ENCODE data around the gene MRPL36. TPM values are rescaled to one million over a fixed set of nuclear protein-coding genes. Genes with fewer than 3 reads are reported as not detected.
"Not testable (repeated sequence)": the region's sequence is repeated elsewhere in the genome, so short reads cannot be mapped to it uniquely, and the experiment has no call there.

The MRPL36 gene
- total RNA-seq: 26.2 and 26.4 TPM in 2 replicates
- polyA plus RNA-seq (2012): 84.6 TPM

DNA sequence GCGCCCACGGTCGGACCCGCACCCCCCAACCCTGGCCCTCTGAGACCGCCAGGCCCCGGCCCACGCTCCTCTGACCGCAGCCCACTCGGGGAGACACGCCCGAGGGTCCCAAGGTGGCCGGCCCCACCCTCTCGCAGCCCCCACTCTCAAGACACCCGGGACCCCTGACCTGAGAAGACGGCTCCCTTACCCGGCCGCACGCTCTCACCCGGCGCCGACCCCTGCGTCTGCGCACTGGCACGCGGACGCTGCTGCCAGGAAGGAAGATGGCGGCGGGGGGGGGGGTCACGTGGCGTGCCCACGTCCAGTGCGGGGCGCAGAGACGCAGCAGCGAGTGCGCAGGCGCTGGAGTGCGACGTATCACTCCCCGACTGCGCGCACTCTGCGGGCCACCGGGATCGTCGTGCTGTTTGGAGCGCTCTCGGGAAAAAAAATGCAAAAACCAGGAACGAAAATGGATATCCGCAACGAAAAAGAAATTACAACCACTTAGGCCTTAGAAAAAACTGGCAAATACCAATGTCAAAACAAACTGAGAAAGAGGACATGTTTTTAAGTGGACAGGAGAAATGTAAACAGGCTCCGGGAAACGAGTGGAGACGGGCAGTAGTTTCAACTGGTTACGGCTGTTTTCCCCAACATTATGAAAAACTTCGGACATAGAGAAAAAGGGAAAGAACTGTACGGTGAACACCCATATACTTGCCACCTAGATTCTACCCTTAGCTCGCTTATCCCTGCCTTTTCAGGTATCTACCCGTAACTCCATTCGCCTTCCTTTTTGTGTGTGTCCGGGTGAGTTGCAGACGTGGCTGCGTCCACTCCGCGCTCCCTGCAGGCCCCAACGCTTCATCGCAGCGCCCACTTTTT is at the start of gene MRPL36:
Gene MRPL36, minus strand, starts transcription at position 236 of the 870 bp plus-strand sequence. CDS start 902 bp downstream, outside the sequence.
- peak; percentile 93 for DNase-seq (ENCODE audit: low read depth)

DNA sequence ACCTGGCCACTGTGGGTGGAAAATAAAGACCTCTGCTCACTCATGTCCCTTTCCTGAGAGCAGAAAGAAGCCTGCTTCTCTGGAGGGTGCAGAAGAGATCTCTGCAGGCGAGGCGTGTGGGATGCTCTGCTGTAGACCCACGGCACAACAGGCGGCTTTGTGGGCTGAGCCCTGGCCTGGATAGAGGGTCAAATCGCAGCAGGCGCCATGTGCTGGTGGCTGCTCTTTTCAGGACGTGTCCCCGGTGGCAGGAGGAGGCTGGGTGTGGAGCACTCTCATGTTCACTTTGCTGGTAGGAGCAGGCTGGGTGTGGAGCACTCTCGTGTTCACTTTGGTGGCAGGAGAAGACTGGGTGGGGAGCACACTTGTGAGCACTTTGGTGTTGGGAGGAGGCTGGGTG is 48.0 kb upstream of the MRPL36 start:
- no peak for DNase-seq (ENCODE audit: low read depth)

DNA sequence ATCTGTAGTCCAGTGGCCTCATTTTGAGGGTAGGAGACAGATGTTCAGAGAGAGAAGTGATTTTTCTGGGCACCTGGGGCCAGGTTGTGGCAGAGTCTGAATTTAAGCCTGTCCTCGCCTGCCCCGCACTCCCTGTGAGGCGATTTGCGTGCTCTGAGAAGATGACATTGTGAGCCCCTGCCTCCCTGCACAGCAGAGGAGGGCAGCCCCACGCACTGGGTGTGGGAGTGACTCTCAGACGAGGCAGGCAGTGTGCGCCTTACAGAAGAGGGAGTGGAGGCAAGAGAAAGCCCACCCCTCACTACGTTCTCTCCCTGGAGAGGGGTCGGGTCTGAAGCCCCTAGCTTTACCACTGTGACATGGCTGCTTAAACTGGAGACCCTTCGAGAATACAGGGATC is 47.4 kb upstream of the MRPL36 start:
- DNase-seq (ENCODE audit: low read depth): no peak

DNA sequence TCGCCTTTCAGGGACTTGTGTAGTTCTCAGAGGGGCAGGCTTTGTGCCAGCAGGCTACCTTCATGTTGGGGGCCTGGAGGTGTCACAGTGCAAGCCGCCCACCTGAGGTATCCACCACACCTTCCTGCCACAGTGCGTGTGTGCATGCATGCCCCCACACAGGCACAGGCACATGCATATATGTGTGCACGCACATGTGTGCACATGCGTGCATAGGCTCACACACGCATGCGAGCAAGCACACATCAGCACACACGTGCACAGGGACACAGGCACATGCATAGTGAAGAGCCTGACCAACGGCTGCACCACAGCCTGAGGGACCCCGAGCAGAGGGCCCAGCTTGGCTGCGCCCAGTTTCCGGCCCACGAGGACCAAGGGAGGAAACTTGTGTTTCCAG is 46.9 kb upstream of the MRPL36 start:
- DNase-seq (ENCODE audit: low read depth): no peak

DNA sequence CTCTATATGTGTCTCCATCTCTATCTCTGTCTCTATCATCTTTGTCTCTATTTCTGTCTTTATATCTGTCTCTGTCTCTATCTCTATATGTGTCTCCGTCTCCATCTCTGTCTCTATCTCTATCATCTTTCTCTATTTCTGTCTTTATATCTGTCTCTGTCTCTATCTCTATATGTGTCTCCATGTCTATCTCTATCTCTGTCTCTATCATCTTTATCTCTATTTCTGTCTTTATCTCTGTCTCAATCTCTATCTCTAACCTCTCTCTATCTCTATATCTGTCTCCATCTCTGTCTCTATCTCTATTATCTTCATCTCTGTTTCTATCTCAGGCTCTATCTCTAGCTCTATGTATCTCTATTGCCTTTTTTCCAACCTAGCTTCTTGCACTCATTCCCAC is 46.1 kb upstream of the MRPL36 start:
- no peak for DNase-seq (ENCODE audit: low read depth)

DNA sequence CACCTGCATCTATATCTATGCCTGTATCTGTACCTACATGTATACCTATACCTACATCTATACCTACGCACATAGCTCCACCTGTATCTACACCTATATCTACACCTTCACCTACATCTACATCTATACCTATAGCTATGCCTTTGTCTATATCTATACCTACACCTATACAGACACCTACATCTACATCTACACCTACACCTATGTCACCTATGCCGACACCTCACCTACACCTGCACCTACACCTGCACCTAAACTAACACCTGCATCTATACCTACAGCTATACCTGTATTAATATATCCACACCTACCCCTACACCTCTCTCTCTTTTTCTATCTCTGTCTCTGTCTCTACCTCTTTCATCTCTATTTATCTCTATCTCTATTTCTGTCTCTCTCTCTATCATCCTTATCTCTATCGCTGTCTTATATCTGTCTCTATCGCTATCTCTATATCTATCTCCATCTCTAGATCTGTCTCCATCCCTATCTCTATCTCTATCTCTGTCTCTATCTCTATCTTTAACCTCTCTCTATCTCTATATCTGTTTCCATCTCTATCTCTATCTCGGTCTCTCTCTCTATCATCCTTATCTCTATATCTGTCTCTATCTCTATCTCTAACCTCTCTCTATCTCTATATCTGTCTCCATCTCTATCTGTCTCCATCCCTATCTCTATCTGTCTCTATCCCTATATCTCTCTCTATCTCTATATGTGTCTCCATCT is 45.2 kb upstream of the MRPL36 start:
- no peak for DNase-seq (ENCODE audit: low read depth)

DNA sequence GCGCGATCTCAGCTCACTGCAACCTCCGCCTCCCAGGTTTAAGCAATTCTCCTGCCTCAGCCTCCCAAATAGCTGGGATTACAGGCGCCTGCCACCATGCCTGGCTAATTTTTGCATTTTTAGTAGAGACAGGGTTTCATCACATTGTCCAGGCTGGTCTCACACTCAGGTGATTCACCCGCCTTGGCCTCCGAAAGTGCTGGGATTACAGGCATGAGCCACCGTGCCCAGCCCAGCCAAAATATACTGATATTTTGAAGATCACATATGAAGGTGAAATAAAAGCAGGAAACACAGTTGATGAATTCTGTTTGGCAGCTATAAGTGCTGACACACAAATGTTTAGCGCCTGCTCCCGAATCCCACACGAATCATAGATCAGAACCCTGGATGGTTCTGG is 44.1 kb upstream of the MRPL36 start:
- DNase-seq (ENCODE audit: low read depth): not testable (repeated sequence)

DNA sequence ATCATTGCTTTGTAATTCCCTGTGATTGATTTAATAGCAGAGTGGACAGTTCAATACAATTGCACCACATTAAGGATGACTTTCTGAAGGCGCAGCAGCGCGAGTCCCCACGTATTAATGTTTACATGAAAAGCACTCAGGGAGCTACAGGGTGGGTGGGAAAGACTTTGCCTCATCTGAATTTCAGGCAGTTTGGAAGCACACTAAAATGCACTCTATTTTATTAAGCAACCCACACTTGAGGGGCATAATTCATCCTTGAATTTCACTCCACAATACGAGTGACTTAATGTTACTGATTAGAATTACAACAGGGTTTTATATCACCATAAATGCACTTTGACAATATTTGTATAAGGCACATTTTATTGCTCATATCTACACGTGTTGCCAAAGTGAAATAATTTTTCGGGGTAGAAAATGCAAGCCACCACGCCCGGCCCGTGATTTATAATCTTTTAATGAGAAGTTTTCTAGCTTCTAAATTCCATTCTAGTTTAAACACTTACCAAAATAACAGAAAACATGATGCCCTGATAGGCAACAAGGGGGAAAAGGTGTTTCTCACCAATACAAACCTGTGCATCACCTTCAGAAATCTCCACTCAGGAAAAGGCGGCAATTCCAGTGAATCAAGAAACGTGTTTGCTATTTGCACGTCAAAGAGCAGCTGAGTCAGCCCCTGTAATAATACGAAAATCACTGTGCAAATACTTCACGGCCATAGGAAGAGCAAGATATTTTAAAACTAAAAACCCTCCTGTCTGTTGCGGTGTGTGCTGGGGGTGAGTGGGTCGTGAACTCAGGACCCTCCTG is 42.6 kb upstream of the MRPL36 start:
- DNase-seq (ENCODE audit: low read depth): no peak

DNA sequence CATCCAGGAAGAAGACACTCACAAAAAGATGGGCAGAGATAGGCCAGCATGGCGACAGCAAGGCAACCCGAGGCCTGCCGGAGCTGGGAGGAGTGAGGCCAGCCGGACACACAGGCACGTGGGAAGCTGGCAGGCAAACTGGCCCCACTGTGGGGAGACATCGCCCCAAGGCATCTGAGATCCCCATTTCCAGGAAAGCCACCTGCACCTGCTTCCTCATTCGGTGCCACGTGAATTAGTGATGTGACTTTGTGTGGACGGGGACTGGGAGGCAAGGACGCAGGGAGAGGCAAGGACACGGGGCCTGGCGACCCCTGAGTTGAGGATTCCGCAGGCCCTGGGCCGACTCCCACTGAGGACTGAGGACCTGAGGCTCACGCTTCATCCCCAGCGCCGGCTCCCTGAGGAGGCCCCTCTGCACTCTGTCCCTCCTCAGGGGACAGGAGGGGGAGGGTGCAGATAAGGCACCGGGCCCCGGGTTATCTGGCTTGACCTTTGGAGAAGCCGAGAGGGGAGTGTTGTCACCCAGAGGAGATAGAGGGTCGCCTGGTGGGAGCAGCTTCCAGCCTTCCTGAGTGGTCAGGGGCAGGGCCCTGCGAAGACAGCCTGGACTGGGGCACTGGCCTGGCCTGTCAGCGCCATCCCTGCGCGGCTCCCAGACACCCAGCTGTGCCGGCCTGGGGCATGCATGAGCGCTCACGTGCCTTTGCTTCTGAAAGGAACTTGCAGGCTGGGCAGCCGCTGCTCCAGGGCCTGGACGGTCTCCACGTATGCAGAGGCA is 41.3 kb upstream of the MRPL36 start:
- DNase-seq (ENCODE audit: low read depth): no peak

DNA sequence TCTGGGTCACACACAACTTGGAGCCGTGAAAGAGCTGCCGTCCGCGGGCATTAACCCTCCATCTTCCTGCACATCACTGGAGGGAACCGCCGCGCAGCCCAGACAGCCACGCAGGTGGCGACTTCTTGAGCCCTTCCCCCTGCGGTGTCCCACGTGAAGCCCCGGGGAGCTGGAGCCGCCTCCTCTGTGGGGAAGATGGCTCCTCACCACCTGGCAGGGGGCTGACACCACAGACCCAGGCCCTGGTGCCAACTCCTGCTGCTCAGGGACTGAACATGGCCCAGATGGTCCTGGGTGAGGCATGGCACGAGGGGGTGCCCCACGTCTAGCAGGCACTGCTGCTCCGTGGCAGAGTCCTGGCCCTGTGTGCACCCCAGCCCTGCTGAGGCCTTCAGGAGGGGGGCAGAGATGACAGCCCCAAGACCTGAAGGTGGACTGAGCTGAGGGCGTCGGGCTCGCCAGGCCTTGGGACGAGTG is 40.5 kb upstream of the MRPL36 start:
- no peak for DNase-seq (ENCODE audit: low read depth)

DNA sequence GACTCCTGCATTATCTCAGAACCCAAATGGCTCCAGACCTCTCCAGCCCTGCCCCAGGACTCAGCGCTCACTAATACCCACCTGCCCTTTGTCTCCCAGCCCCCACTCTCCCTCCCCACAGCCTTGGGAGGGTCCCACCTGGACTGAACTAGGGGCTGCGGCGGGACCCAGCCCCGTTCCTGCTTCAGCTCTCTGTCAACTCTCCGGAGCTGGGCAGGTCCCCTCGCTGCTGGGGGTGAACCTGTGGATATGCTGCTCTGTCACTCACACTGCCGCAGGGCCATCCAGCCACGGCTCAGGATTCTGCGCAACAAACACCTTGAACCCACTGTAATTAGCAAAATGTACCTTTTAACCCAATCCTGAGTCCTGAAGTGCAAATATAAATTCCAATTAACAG is 38.4 kb upstream of the MRPL36 start:
- no peak for DNase-seq (ENCODE audit: low read depth)

DNA sequence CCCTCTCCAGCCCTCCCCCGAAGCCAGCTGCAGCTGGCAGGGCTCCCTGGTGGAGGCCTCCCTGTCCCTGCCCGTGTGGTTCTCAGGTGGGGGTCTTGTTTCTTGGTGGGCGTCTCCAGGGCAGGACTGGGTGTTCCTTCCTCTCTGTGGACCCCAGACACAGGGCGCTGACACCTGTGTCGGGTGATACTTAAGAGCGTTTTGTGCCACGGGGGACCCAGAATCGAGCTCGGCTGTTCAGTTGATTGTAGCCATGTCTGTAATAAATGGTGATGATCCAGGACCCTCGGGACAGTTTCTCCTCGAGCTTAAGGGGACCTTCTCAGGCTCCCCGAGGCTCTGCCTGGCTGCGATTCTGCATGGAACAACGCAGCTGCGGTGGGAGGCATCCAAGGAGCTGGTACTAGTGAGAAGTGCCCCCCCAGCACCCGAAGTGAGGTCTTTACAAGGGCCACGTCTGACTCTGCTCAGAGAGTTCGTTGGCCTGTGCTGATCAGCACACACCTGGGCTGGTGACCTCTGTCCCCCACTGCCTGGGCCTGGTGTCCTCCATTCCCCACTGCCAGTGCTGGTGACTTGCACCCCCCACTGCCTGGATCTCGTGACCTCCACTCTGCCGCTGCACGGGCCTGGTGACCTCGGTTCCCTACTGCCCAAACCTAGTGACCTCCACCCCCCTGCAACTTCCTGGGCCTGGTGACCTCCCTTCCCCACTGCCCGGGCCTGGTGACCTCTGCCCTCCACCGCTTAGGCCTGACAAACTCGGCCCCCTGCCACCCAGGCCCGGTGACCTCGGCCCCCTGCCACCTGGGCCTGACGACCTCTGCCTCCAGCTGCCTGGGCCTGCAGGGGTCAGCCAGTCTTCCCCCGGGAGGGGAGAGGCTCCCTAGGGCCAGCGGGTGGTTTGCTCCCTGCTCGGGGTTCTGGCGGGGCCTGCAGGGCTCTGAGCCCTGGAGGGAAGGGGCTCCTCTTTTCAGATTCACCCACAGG is 37.5 kb upstream of the MRPL36 start:
- DNase-seq (ENCODE audit: low read depth): no peak

DNA sequence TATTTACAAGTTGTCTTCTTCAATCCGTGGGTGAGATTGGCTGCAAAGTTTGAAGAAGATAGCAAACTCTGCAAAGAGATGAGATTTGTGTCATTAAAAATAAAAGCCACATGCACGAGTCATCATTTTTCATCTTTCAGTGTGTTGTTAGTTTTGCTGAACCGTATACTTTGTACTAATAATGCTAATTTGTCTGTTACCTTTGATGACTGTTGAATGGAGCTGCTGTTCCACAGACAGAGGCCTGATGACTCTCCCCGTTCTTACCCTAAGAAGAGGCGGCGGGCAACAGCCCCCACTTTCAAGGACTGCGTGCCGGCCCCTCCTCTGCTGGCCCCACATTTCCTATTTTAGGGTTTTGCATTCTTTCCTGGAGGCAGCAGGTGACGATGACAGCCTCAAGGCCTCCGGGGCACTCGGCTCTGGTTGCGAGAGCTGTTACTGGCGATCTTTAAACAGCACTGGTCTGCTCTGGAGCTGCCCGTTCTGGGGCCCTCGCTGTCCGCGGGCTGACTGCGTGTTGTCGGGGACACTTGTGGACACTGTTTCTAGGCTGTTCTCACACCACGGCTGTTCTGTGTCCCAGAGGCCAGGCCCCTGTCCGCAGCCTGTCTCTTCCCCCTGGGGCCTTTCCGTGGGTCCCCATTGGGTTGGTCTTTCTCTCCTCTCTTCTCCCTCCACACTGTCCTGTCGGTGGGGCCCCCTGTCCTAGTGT is 36.7 kb upstream of the MRPL36 start:
- no peak for DNase-seq (ENCODE audit: low read depth)

DNA sequence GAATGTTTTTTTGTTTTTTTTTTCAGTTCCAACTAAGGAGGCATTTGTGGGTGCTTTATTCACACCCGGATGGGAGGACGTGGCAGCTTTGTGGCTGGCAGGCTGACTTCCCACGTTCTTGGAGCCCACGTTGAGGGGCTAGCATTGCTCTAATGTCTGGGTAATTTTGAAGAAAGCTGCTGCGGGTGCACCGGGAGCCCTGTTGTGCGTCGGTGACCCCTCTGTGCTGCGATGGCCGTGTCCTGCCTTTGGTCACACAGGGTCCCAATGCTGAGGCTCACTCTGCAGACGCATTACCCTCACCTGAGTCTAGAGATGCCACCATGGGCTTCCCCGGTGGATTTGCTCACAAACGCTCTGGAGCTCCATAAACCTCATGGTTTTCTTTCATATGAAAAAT is 35.8 kb upstream of the MRPL36 start:
- no peak for DNase-seq (ENCODE audit: low read depth)

DNA sequence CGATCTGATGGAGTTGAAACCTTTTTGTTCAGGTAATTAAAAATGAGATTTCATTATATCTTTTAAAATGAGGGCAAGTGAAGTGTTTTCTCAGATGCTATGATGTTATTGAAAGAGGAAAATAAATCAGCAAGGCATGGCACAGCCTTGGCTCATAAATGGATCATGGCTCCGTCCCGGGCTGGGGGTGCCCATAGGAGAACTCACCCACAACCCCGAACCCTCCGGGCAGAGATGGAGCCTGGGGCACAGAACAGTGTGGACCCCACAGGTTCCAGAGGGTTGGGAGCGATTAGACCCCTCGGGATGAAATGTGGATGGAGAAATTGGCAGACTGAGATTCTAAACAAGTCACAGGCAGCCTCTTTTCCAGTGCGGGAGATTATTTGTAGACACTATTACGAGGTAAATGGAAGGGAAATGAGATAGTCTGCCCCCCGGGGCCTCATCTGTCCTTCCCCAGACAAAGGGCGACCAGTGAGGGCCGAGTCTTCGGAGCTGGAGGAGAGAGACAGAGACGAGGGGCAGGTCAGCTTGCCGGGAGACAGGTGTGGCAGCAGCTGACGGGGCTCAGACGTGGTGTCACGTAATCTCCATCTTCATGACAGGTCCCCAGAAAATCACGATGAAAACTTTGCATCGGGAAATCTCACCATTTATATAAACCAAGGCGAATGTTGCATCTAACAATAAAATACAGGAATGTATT is 35.2 kb upstream of the MRPL36 start:
- no peak for DNase-seq (ENCODE audit: low read depth)

DNA sequence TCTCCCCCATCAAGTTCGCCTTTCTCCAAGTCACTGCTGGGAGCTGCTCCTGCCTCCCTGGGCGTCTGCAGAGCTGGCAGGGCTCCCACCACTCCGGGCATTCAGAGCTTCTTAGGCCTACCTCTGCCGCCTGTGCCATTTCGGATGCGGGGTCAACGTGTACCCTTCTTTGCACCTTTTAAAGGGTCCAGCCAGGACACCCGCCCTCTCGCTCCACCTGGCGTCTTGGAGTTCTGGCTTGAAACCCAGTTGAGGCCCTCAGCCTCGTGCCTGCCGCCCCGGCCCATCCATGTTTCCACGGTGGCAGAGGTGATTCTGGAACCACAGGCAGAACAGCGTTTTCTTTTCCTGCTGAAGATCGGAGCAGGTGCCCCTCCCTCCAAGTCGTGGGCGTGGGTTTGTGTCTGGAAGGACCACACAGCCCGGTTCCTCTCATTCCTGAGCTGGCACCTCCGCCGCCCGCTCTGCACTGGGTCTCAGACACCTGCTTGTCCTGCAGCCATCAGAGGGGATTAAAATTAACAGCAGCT is 34.5 kb upstream of the MRPL36 start:
- DNase-seq (ENCODE audit: low read depth): no peak

DNA sequence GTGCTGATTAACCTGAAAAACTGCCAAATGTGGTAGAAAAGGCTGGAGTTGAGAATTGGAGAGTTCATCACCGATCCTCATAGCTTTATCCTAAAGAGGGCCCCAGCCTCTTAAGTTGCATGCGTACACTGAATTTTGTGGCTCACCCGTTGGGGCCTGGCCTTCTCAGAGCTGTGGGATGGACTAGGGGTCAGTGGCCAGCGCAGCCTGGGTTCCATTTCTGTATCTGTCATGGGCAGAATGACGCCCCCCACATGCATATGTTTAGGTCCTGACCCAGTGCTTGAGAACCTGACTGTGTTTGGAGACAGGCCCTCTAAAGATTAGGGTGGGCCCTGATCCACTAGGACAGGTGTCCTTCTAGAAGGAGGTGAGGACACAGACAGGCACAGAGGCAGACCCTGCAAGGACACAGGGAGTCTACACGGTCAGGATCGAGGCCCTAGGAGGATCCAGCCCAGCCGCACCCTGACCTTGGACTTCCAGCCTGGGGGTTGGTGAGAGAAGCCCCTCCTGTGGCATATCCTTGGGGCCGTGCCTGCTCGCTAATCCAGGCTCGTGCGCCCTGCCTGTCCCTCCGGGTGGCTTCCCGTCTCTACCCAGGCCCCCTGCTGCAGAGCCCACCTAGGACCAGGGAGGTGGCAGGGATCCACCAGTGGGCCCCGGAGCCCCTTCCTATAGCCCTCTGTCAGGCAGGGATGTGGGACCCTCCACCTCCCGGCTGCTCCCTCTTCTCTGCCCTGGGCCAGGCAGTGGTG is 33.8 kb upstream of the MRPL36 start:
- DNase-seq (ENCODE audit: low read depth): no peak

Data from myocyte (in vitro differentiated cells).